Erythroblast (primary cell): ENCODE measurements around the gene PRKD1.

Experiments used
- GATA1 ChIP-seq: IDR thresholded peaks from 2 replicates; pipeline ENCODE4 v1.6.1; 2011; ENCODE audit warnings: low read depth, mild to moderate bottlenecking, control low read depth, low read length, moderate library complexity
- POLR2A ChIP-seq: IDR thresholded peaks from 2 replicates; pipeline ENCODE4 v1.6.1; 2011; ENCODE audit warnings: mild to moderate bottlenecking, low read length

DNA sequence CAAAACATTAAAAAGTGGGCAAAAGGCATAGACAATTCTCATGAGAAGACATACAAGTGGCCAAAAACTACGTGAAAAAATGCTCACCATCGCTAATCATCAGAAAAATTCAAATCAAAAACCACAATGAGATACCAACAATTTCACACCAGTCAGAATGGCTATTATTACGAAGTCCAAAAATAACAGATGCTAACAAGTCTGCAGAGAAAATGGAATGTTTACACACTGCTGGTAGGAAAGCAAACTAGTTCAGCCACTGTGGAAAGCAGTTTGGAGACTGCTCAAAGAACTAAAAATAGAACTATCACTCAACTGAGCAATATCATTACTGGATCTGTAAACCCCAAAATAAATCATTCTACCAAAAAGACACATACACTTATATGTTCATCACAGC, 76.2 kb downstream of the PRKD1 start:
- no peak for TF ChIP-seq POLR2A
- no peak for TF ChIP-seq GATA1
